Measurements from ENCODE around the gene ABCB8. TPM values are rescaled to one million over a fixed set of nuclear protein-coding genes. Genes with fewer than 3 reads are reported as not detected.

The ABCB8 gene
- total RNA-seq, 1 donor from 2014 or later, result 57.1 TPM

GRCh38 chr7:151028948-151029501, 775 bp downstream of the ABCB8 start:
- Mint-ChIP-seq H3K27ac (ENCODE audit: unreplicated experiment) (peak overlapping the region; percentile 97), H3K4me1 (ENCODE audit: low read depth, unreplicated experiment) (peaks cover 19% of the 10 kb centered on the region), H3K27me3 (ENCODE audit: unreplicated experiment) (peaks cover 15% of the 10 kb centered on the region), H3K36me3 (ENCODE audit: unreplicated experiment) (no peaks in the 10 kb centered on the region), H3K4me3 (ENCODE audit: unreplicated experiment) (peak overlapping the region; percentile 93), H3K9me3 (ENCODE audit: unreplicated experiment) (peaks cover 12% of the 10 kb centered on the region)
- no peak for DNase-seq
- no peak for TF ChIP-seq CTCF (IDR thresholded peaks at IDR 0.05; ENCODE audit: partially characterized antibody, unreplicated experiment)

- Mint-ChIP-seq H3K27ac (ENCODE audit: unreplicated experiment) (no peak overlapping the region), H3K4me3 (ENCODE audit: unreplicated experiment) (no peak overlapping the region), H3K9me3 (ENCODE audit: unreplicated experiment) (peaks cover 12% of the 10 kb centered on the region), H3K27me3 (ENCODE audit: unreplicated experiment) (peaks cover 15% of the 10 kb centered on the region), H3K4me1 (ENCODE audit: low read depth, unreplicated experiment) (peaks cover 13% of the 10 kb centered on the region), H3K36me3 (ENCODE audit: unreplicated experiment) (no peaks in the 10 kb centered on the region)
- no peak for DNase-seq
- TF ChIP-seq CTCF (IDR thresholded peaks at IDR 0.05; ENCODE audit: partially characterized antibody, unreplicated experiment), result no peak
These were observed 2.8 kb downstream of the ABCB8 start for GRCh38 chr7:151031011-151031410.

GRCh38 chr7:151032936-151033863, 5.0 kb downstream of the ABCB8 start:
- peaks cover 8% of the 10 kb centered on the region for H3K4me1 Mint-ChIP-seq (ENCODE audit: low read depth, unreplicated experiment)

GRCh38 chr7:151033864-151034249, 5.6 kb downstream of the ABCB8 start:
- Mint-ChIP-seq H3K9me3 (ENCODE audit: unreplicated experiment) (peaks cover 5% of the 10 kb centered on the region), H3K4me3 (ENCODE audit: unreplicated experiment) (no peak overlapping the region), H3K27ac (ENCODE audit: unreplicated experiment) (no peak overlapping the region)

More at GRCh38 chr7:151032936-151033863, 5.0 kb downstream of the ABCB8 start:
- peak; percentile 18 for TF ChIP-seq CTCF (IDR thresholded peaks at IDR 0.05; ENCODE audit: partially characterized antibody, unreplicated experiment)
- H3K27ac Mint-ChIP-seq (ENCODE audit: unreplicated experiment), result no peak overlapping the region
- peaks cover 11% of the 10 kb centered on the region for H3K27me3 Mint-ChIP-seq (ENCODE audit: unreplicated experiment)
- no peak for DNase-seq
- H3K36me3 Mint-ChIP-seq (ENCODE audit: unreplicated experiment), result no peaks in the 10 kb centered on the region
- no peak overlapping the region for H3K4me3 Mint-ChIP-seq (ENCODE audit: unreplicated experiment)
- H3K9me3 Mint-ChIP-seq (ENCODE audit: unreplicated experiment), result peaks cover 5% of the 10 kb centered on the region

More at GRCh38 chr7:151033864-151034249, 5.6 kb downstream of the ABCB8 start:
- Mint-ChIP-seq H3K36me3 (ENCODE audit: unreplicated experiment) (no peaks in the 10 kb centered on the region), H3K27me3 (ENCODE audit: unreplicated experiment) (peaks cover 9% of the 10 kb centered on the region), H3K4me1 (ENCODE audit: low read depth, unreplicated experiment) (peaks cover 5% of the 10 kb centered on the region)
- DNase-seq, result no peak
- TF ChIP-seq CTCF (IDR thresholded peaks at IDR 0.05; ENCODE audit: partially characterized antibody, unreplicated experiment), result no peak

All from glutamatergic neuron (in vitro differentiated cells).